Keratinocyte (primary cell): ENCODE measurements around the gene CRYBB2. TPM values are rescaled to one million over a fixed set of nuclear protein-coding genes. Genes with fewer than 3 reads are reported as not detected.

Experiments used
- DNase-seq: peaks from one replicate; pipeline ENCODE4 v3.0.0-alpha.2; 2011; ENCODE audit warnings: low read depth, missing footprints, low spot score
- FAIRE-seq: peaks from 2 replicates; lab custom pipeline; 2011; peaks lifted over from hg19 to GRCh38; lab: Jason Lieb, UNC
- H2AFZ ChIP-seq: 2 replicates; pipeline ENCODE4 v1.6.0; 2012; ENCODE audit warnings: low read length, control low read depth, inconsistent platforms; ENCODE audit not compliant: control insufficient read depth
- H3K27ac ChIP-seq: 2 replicates; pipeline ENCODE4 v1.5.1; 2011; ENCODE audit warnings: low read length; ENCODE audit not compliant: control insufficient read depth, insufficient read depth
- H3K27me3 ChIP-seq: 3 replicates; pipeline ENCODE4 v1.6.0; 2011; ENCODE audit warnings: low read length; ENCODE audit not compliant: control insufficient read depth, insufficient read depth; ENCODE audit errors: extremely low read depth
- H3K36me3 ChIP-seq, 2 experiments: 2 replicates in 1 of 2; 3 replicates in 1 of 2; pipeline ENCODE4 v1.5.1; 2011; ENCODE audit warnings: low read length in 2 of 2, mild to moderate bottlenecking in 1 of 2; ENCODE audit not compliant: control insufficient read depth in 2 of 2, insufficient read depth in 2 of 2; ENCODE audit errors: extremely low read depth in 1 of 2
- H3K4me1 ChIP-seq: 3 replicates; pipeline ENCODE4 v1.5.1; 2011; ENCODE audit warnings: low read length; ENCODE audit not compliant: control insufficient read depth, insufficient read depth; ENCODE audit errors: extremely low read depth
- H3K4me2 ChIP-seq: 3 replicates; pipeline ENCODE4 v1.6.0; 2011; ENCODE audit warnings: low read depth, low read length; ENCODE audit not compliant: control insufficient read depth, insufficient read depth; ENCODE audit errors: extremely low read depth
- H3K4me3 ChIP-seq, 3 experiments: fragments of 200-600 bp in 1 of 3; sonication (generic) in 1 of 3; 2 replicates in 2 of 3; 3 replicates in 1 of 3; pipeline ENCODE4 v1.5.1; 2011 to 2016; ENCODE audit warnings: low read length in 3 of 3, mild to moderate bottlenecking in 3 of 3, control low read depth in 2 of 3, inconsistent platforms in 1 of 3, low read depth in 1 of 3, mixed read lengths in 1 of 3, mixed run types in 1 of 3, moderate library complexity in 1 of 3; ENCODE audit not compliant: control insufficient read depth in 2 of 3, insufficient read depth in 2 of 3; ENCODE audit errors: extremely low read depth in 1 of 3
- H3K79me2 ChIP-seq: 2 replicates; pipeline ENCODE4 v1.6.0; 2012; ENCODE audit warnings: low read length; ENCODE audit not compliant: control insufficient read depth, insufficient read depth
- H3K9ac ChIP-seq: 3 replicates; pipeline ENCODE4 v1.6.0; 2011; ENCODE audit warnings: low read length; ENCODE audit not compliant: control insufficient read depth, insufficient read depth; ENCODE audit errors: extremely low read depth
- H3K9me1 ChIP-seq: 3 replicates; pipeline ENCODE4 v1.6.0; 2011; ENCODE audit warnings: low read length; ENCODE audit not compliant: control insufficient read depth, insufficient read depth; ENCODE audit errors: extremely low read depth
- H3K9me3 ChIP-seq: 2 replicates; pipeline ENCODE4 v1.5.1; 2012; ENCODE audit warnings: low read depth, low read length; ENCODE audit not compliant: control insufficient read depth
- H4K20me1 ChIP-seq: 3 replicates; pipeline ENCODE4 v1.6.0; 2011; ENCODE audit warnings: low read length; ENCODE audit not compliant: control insufficient read depth, insufficient read depth; ENCODE audit errors: extremely low read depth
- EZH2 ChIP-seq: IDR thresholded peaks from one replicate; pipeline ENCODE4 v1.6.1; 2012; ENCODE audit warnings: inconsistent platforms, mild to moderate bottlenecking, low read length, moderate library complexity
- dilution Hi-C: fragments of 300-500 bp; cut with MboI; formaldehyde crosslinking; loops from one replicate; pipeline ENCODE4 v1.7.0; 2020; ENCODE audit warnings: low sequenced_read_pairs; ENCODE audit not compliant: extremely low pct_ligation_motif_present
- polyA plus RNA-seq, 5 experiments: library from polyadenylated mRNA; depleted of rRNA in 3 of 5; stranded (reverse) in 3 of 5; stranded (forward) in 1 of 5; unstranded in 1 of 5; fragments of >200 nt; gene quantifications; 1 replicate in 1 of 5; 2 replicates in 3 of 5; 3 replicates in 1 of 5; pipeline versions ENCODE4 v1.2.1 to v1.2.3, GENCODE V29; 2011 to 2012; ENCODE audit warnings: missing spikeins in 2 of 5, low read depth in 1 of 5, low replicate concordance in 1 of 5
- TF ChIP-seq, protein P1 (sequence below), 3 experiments: IDR thresholded peaks in 1 of 3; conservative IDR thresholded peaks in 1 of 3; optimal IDR thresholded peaks in 1 of 3; 2 replicates in 2 of 3; 3 replicates in 1 of 3; pipeline versions ENCODE3 to v1.5.1; 2011; ENCODE audit warnings: low read length in 3 of 3, mild to moderate bottlenecking in 3 of 3, moderate library complexity in 2 of 3, control low read depth in 1 of 3, inconsistent platforms in 1 of 3; ENCODE audit not compliant: insufficient read depth in 2 of 3; ENCODE audit errors: extremely low read depth in 1 of 3

Gene CRYBB2
- polyA plus RNA-seq, 1 donor (not counting 4 experiments of a cell fraction or from before 2014, with no cell fraction given), result 0.55 TPM

DNA sequence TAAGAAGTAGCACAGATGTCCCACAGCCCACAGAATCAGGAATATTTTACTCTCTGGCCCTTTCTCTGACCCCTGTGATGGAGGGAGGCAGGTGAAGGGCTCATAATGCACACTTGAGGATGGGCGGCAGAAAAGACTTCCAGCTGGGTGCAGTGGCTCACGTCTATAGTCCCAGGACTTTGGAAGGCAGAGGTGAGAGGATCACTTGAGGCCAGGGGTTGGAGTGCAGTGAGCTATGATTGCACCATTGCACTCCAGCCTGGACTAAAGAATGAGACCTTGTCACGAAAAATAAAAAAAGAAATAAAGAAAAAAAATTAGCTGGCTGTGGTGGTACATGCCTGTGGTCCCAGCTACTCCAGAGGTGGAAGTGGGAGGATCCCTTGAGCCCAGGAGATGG lies 33.3 kb upstream of the CRYBB2 start:
- Histone ChIP-seq H3K36me3 (peaks cover 10 to 14% of the 10 kb centered on the region in 2 experiments), H3K9ac (no peak overlapping the region), H4K20me1 (no peaks in the 10 kb centered on the region), H2AFZ (no peak overlapping the region), H3K4me2 (no peak overlapping the region), H3K27me3 (no peaks in the 10 kb centered on the region), H3K4me1 (no peaks in the 10 kb centered on the region), H3K27ac (no peak overlapping the region), H3K4me3 (no peak overlapping the region), H3K79me2 (no peaks in the 10 kb centered on the region), H3K9me3 (no peaks in the 10 kb centered on the region), H3K9me1 (no peaks in the 10 kb centered on the region)
- TF ChIP-seq, protein P1, sequence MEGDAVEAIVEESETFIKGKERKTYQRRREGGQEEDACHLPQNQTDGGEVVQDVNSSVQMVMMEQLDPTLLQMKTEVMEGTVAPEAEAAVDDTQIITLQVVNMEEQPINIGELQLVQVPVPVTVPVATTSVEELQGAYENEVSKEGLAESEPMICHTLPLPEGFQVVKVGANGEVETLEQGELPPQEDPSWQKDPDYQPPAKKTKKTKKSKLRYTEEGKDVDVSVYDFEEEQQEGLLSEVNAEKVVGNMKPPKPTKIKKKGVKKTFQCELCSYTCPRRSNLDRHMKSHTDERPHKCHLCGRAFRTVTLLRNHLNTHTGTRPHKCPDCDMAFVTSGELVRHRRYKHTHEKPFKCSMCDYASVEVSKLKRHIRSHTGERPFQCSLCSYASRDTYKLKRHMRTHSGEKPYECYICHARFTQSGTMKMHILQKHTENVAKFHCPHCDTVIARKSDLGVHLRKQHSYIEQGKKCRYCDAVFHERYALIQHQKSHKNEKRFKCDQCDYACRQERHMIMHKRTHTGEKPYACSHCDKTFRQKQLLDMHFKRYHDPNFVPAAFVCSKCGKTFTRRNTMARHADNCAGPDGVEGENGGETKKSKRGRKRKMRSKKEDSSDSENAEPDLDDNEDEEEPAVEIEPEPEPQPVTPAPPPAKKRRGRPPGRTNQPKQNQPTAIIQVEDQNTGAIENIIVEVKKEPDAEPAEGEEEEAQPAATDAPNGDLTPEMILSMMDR (optimal IDR thresholded peaks at IDR 0.05 in 1 of 3, IDR thresholded peaks at IDR 0.05 in 1 of 3, conservative IDR thresholded peaks at IDR 0.05 in 1 of 3; ENCODE audit: extremely low read depth in 1 of 3, insufficient read depth in 2 of 3, low read length in 3 of 3), result no peak
- TF ChIP-seq EZH2, result no peak
- FAIRE-seq (no peak), DNase-seq (no peak)
- dilution Hi-C loops, result no loop called here

DNA sequence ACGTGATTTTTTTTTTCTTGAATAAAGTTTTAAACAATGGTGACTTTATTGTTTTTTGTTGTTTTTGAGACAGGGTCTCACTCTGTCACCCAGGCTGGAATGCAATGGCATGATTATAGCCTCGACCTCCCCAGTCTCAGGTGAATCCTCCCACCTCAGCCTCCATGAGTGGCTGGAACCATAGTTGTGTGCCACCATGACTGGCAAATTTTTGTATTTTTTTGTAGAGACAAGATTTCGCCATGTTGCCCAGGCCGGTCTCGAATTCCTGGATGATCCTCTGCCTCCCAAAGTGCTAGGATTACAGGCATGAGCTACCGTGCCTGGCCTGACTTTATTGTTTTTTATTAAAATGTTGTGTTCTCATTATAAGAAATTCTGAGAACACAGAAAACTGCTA lies 32.0 kb upstream of the CRYBB2 start:
- peaks cover 15 to 18% of the 10 kb centered on the region in 2 experiments for H3K36me3 ChIP-seq
- no peak overlapping the region for H3K27ac ChIP-seq
- H3K79me2 ChIP-seq, result no peaks in the 10 kb centered on the region
- no peaks in the 10 kb centered on the region for H4K20me1 ChIP-seq
- H3K9me3 ChIP-seq, result no peaks in the 10 kb centered on the region
- no peak overlapping the region for H3K4me2 ChIP-seq
- H3K27me3 ChIP-seq, result no peaks in the 10 kb centered on the region
- no peaks in the 10 kb centered on the region for H3K9me1 ChIP-seq
- dilution Hi-C loops, result no loop called here
- TF ChIP-seq EZH2, result no peak
- TF ChIP-seq, protein P1 (optimal IDR thresholded peaks at IDR 0.05 in 1 of 3, IDR thresholded peaks at IDR 0.05 in 1 of 3, conservative IDR thresholded peaks at IDR 0.05 in 1 of 3; ENCODE audit: extremely low read depth in 1 of 3, insufficient read depth in 2 of 3, low read length in 3 of 3), result no peak
- H2AFZ ChIP-seq, result no peak overlapping the region
- no peak overlapping the region for H3K9ac ChIP-seq
- H3K4me1 ChIP-seq, result no peaks in the 10 kb centered on the region
- H3K4me3 ChIP-seq, result no peak overlapping the region
- FAIRE-seq, result no peak
- no peak for DNase-seq
